ENCODE results near the gene PAWR. TPM values are rescaled to one million over a fixed set of nuclear protein-coding genes. Genes with fewer than 3 reads are reported as not detected.
"Not testable (repeated sequence)": the region's sequence is repeated elsewhere in the genome, so short reads cannot be mapped to it uniquely, and the experiment has no call there.

PAWR gene
- total and polyA plus RNA-seq, 10 of the 15 experiments (the other 5 are each of a cell fraction or from before 2014, with no cell fraction given), result 8.1 to 70.6 (median 24.2) TPM

DNA sequence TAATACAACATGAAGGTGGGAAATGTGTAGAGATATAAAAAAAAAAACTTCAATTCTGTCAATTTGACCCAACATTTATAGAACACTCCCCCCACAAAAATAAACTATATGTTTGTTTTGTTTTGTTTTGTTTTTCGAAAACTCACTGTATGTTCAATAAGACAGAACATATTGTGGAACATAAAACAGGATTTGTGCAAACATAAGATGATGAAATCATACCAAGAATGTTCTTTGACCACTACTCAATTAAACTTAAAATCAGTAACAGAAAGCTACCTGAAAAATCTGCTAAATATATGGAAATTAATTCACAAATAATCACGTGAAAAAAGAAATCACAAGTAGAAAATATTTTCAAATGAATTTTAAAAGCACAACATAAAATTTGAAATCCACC is 61.2 kb downstream of the PAWR start:
- no peaks in the 10 kb centered on the region for H3K27me3 ChIP-seq (replicated peaks in 1 of 2; ENCODE audit: control insufficient read depth in 2 of 2, insufficient read depth in 2 of 2, low read length in 1 of 2)
- ChIA-PET CTCF (interaction anchor here (0.7 to 2.2 kb wide), 5 partner anchors 9 to 844 kb away, joined by 3 to 5 read pairs (median 3); no protein-coding TSS in a partner anchor), POLR2A (interaction anchor here (1.5 kb wide), 1 partner anchor 10 kb away, joined by 4 read pairs; no protein-coding TSS in a partner anchor), RAD21 (ENCODE audit: unreplicated experiment) (interaction anchor here (0.5 to 1.8 kb wide), 2 partner anchors 13 to 17 kb away, joined by 3 to 6 read pairs; no protein-coding TSS in a partner anchor), SMC1A (ENCODE audit: uncharacterized antibody, unreplicated experiment) (interaction anchor here (0.7 to 1.9 kb wide), 5 partner anchors 13 to 59 kb away, joined by 3 to 6 read pairs (median 3); no protein-coding TSS in a partner anchor)
- intact Hi-C loops (cut with micrococcal nuclease; ENCODE audit: unreplicated experiment) (no loop called here), in situ Hi-C loops (cut with MboI) (no loop called here)
- H3K9me3 ChIP-seq (replicated peaks; ENCODE audit: control insufficient read depth, insufficient read depth, low read length), result no peaks in the 10 kb centered on the region
- no peak overlapping the region for H3K9ac ChIP-seq (ENCODE audit: control insufficient read depth, insufficient read depth, low read length)
- FAIRE-seq (no peak), DNase-seq (ENCODE audit: low read depth, low spot score) (no peak), ATAC-seq (no peak)
- H3K79me2 ChIP-seq (ENCODE audit: control insufficient read depth, insufficient read depth, low read length), result no peaks in the 10 kb centered on the region; the same call in 1 of the 2 replicates
- BruUV-seq (replicated peaks), result no TSS peak
- TF ChIP-seq KAT2A (conservative IDR thresholded peaks at IDR 0.05; ENCODE audit: control insufficient read depth, low read depth, low read length), result no peak
- TF ChIP-seq SIN3A (IDR thresholded peaks at IDR 0.05; ENCODE audit: low read depth, low read length), result no peak
- TF ChIP-seq ZSCAN29 (IDR thresholded peaks at IDR 0.05), result no peak
- no peak for TF ChIP-seq NKRF (conservative IDR thresholded peaks at IDR 0.05)
- no peak for TF ChIP-seq ATF7 (IDR thresholded peaks at IDR 0.05; ENCODE audit: low read depth)
- no peak for TF ChIP-seq RELB (IDR thresholded peaks at IDR 0.05; ENCODE audit: low read depth)
- no peak for TF ChIP-seq MYC (IDR thresholded peaks at IDR 0.05; ENCODE audit: insufficient read depth, insufficient read length, insufficient replicate concordance, low read length, severe bottlenecking)
- TF ChIP-seq TARDBP (IDR thresholded peaks at IDR 0.05; ENCODE audit: borderline replicate concordance), result no peak
- no peak for TF ChIP-seq RCOR1 (conservative IDR thresholded peaks at IDR 0.05; ENCODE audit: low read depth, low read length)
- no peak for TF ChIP-seq SRF (IDR thresholded peaks at IDR 0.05; ENCODE audit: low read depth in 2 of 2, low read length in 2 of 2)
- TF ChIP-seq SREBF2 (IDR thresholded peaks at IDR 0.05; ENCODE audit: low read length), result no peak
- TF ChIP-seq, protein P1, sequence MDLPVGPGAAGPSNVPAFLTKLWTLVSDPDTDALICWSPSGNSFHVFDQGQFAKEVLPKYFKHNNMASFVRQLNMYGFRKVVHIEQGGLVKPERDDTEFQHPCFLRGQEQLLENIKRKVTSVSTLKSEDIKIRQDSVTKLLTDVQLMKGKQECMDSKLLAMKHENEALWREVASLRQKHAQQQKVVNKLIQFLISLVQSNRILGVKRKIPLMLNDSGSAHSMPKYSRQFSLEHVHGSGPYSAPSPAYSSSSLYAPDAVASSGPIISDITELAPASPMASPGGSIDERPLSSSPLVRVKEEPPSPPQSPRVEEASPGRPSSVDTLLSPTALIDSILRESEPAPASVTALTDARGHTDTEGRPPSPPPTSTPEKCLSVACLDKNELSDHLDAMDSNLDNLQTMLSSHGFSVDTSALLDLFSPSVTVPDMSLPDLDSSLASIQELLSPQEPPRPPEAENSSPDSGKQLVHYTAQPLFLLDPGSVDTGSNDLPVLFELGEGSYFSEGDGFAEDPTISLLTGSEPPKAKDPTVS (IDR thresholded peaks at IDR 0.05; ENCODE audit: low read depth, low read length), result no peak
- H3K4me2 ChIP-seq (ENCODE audit: control insufficient read depth, insufficient read depth), result no peak overlapping the region
- H3K27ac ChIP-seq (ENCODE audit: control insufficient read depth, insufficient read depth), result no peak overlapping the region
- no peaks in the 10 kb centered on the region for H3K36me3 ChIP-seq (ENCODE audit: control insufficient read depth in 2 of 2, insufficient read depth in 2 of 2, low read length in 1 of 2)
- H4K20me1 ChIP-seq (ENCODE audit: control insufficient read depth, insufficient read depth), result no peaks in the 10 kb centered on the region
- H3K4me3 ChIP-seq, result no peak overlapping the region
- 100% methylated on average over 2 of the region's 2 CpGs for WGBS (ENCODE audit: insufficient coverage, insufficient replicate concordance, low lambda C conversion rate, missing lambda C conversion rate)
- no peak overlapping the region for H2AFZ ChIP-seq (ENCODE audit: control insufficient read depth, low read depth, low read length)
- H3K4me1 ChIP-seq (ENCODE audit: control insufficient read depth, insufficient read depth, low read length), result no peaks in the 10 kb centered on the region

DNA sequence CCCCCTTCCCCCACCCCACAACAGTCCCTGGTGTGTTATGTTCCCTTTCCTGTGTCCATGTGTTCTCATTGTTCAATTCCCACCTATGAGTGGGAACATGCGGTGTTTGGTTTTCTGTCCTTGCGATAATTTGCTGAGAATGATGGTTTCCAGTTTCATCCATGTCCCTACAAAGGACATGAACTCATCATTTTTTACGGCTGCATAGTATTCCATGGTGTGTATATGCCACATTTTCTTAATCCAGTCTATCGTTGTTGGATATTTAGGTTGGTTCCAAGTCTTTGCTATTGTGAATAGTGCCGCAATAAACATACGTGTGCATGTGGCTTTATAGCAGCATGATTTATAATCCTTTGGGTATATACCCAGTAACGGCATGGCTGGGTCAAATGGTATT is 64.0 kb downstream of the PAWR start:
- in situ Hi-C loops (cut with MboI); POLR2A ChIA-PET; RAD21 ChIA-PET (ENCODE audit: unreplicated experiment); intact Hi-C loops (cut with micrococcal nuclease; ENCODE audit: unreplicated experiment); H3K9ac ChIP-seq (ENCODE audit: control insufficient read depth, insufficient read depth, low read length); H4K20me1 ChIP-seq (ENCODE audit: control insufficient read depth, insufficient read depth); H3K79me2 ChIP-seq (ENCODE audit: control insufficient read depth, insufficient read depth, low read length); H3K4me2 ChIP-seq (ENCODE audit: control insufficient read depth, insufficient read depth); H3K36me3 ChIP-seq (ENCODE audit: control insufficient read depth in 2 of 2, insufficient read depth in 2 of 2, low read length in 1 of 2); CTCF ChIA-PET; ATAC-seq; DNase-seq (ENCODE audit: low read depth, low spot score); FAIRE-seq; SMC1A ChIA-PET (ENCODE audit: uncharacterized antibody, unreplicated experiment); H2AFZ ChIP-seq (ENCODE audit: control insufficient read depth, low read depth, low read length); H3K27me3 ChIP-seq (replicated peaks in 1 of 2; ENCODE audit: control insufficient read depth in 2 of 2, insufficient read depth in 2 of 2, low read length in 1 of 2); H3K4me1 ChIP-seq (ENCODE audit: control insufficient read depth, insufficient read depth, low read length); H3K4me3 ChIP-seq; H3K27ac ChIP-seq (ENCODE audit: control insufficient read depth, insufficient read depth); H3K9me3 ChIP-seq (replicated peaks; ENCODE audit: control insufficient read depth, insufficient read depth, low read length): not testable (repeated sequence)
- BruUV-seq (replicated peaks), result TSS peak; percentile 39
- WGBS (ENCODE audit: insufficient coverage, insufficient replicate concordance, low lambda C conversion rate, missing lambda C conversion rate), result 89% methylated on average over 7 of the region's 7 CpGs
